Endodermal cell (in vitro differentiated cells): ENCODE data around the gene TCEA3. TPM values are rescaled to one million over a fixed set of nuclear protein-coding genes. Genes with fewer than 3 reads are reported as not detected.

Experiments used
- DNase-seq: peaks from one replicate; pipeline ENCODE4 v3.0.0-alpha.2; 2017
- H3K27ac ChIP-seq: 2 replicates; pipeline ENCODE4 v1.5.1; 2013; ENCODE audit warnings: mild to moderate bottlenecking, low read depth, low read length, moderate library complexity
- H3K27me3 ChIP-seq: 2 replicates; pipeline ENCODE4 v1.6.1; 2013; ENCODE audit warnings: mild to moderate bottlenecking, low read length, moderate library complexity; ENCODE audit not compliant: insufficient read depth, control insufficient read depth, poor library complexity, severe bottlenecking
- H3K36me3 ChIP-seq: 2 replicates; pipeline ENCODE4 v1.7.0; 2013; ENCODE audit warnings: mild to moderate bottlenecking, low read length, moderate library complexity; ENCODE audit not compliant: control insufficient read depth, insufficient read depth
- H3K4me1 ChIP-seq: one replicate; pipeline ENCODE4 v1.7.0; 2013; ENCODE audit warnings: low read length; ENCODE audit not compliant: control insufficient read depth, insufficient read depth
- H3K4me3 ChIP-seq: 2 replicates; pipeline ENCODE4 v1.5.1; 2013; ENCODE audit warnings: mild to moderate bottlenecking, low read length, moderate library complexity
- H3K9ac ChIP-seq: 2 replicates; pipeline ENCODE4 v1.6.1; 2013; ENCODE audit warnings: mild to moderate bottlenecking, low read length, moderate library complexity; ENCODE audit not compliant: poor library complexity, severe bottlenecking; ENCODE audit errors: extremely low read depth
- H3K9me3 ChIP-seq: 2 replicates; pipeline ENCODE4 v1.6.1; 2013; ENCODE audit warnings: mild to moderate bottlenecking, low read length, moderate library complexity; ENCODE audit not compliant: control insufficient read depth
- H3K27ac Mint-ChIP-seq: 2 replicates; pipeline ENCODE4 v1.8.0; 2020; ENCODE audit warnings: mixed read lengths
- H3K27me3 Mint-ChIP-seq: 2 replicates; pipeline ENCODE4 v1.8.0; 2021; ENCODE audit warnings: mild to moderate bottlenecking, mixed read lengths; ENCODE audit not compliant: insufficient read depth
- H3K36me3 Mint-ChIP-seq: 2 replicates; pipeline ENCODE4 v1.8.0; 2020; ENCODE audit warnings: low read depth, mixed read lengths
- H3K4me1 Mint-ChIP-seq: 2 replicates; pipeline ENCODE4 v1.8.0; 2020; ENCODE audit warnings: mixed read lengths
- H3K4me3 Mint-ChIP-seq: 2 replicates; pipeline ENCODE4 v1.8.0; 2020; ENCODE audit warnings: mild to moderate bottlenecking, moderate library complexity, mixed read lengths
- H3K9me3 Mint-ChIP-seq: 2 replicates; pipeline ENCODE4 v1.8.0; 2020; ENCODE audit warnings: mild to moderate bottlenecking, mixed read lengths
- WGBS, 2 experiments: methylation state at CpG; one replicate each; pipeline versions ENCODE4 v1.1.5 to v1.1.7; 2013; ENCODE audit warnings: missing lambda C conversion rate in 2 of 2, mixed read lengths in 1 of 2; ENCODE audit not compliant: insufficient coverage in 1 of 2, insufficient read length in 1 of 2; 5-methylcytosine and 5-hydroxymethylcytosine counted together
- total RNA-seq, 2 donors: library from RNA; stranded (reverse); fragmentation: NEBNext Ultra II Directional in 1 of 2; extraction: Animal tissue kit (Norgen Biotek cat#: 25700) in 1 of 2; gene quantifications; 2 replicates in 1 of 2; 3 replicates in 1 of 2; pipeline ENCODE4 v1.2.1, GENCODE V29; 2021
- TF ChIP-seq, protein P1 (sequence below): fragments of 200-600 bp; sonication (generic); conservative IDR thresholded peaks from 2 replicates; pipeline ENCODE4 v1.5.0; 2021; ENCODE audit warnings: antibody characterized with exemption, mild to moderate bottlenecking

TCEA3 gene
- total RNA-seq, 2 donors from 2014 or later: 4.0 to 4.7 TPM

GRCh38 chr1:23368562-23369334, 55.8 kb downstream of the TCEA3 start:
- Mint-ChIP-seq H3K27ac (peak overlapping the region; percentile 99), H3K4me3 (peak overlapping the region; percentile 89), H3K27me3 (peaks cover 67% of the 10 kb centered on the region), H3K4me1 (peaks cover 46% of the 10 kb centered on the region), H3K9me3 (peaks cover 39% of the 10 kb centered on the region), H3K36me3 (peaks cover 42% of the 10 kb centered on the region)
- WGBS, 2 experiments: 0% methylated on average over 28 to 61 of the region's 61 CpGs
- Histone ChIP-seq H3K4me1 (peaks cover 24% of the 10 kb centered on the region), H3K27ac (peak overlapping the region; percentile 99), H3K9ac (peak overlapping the region; percentile 94), H3K9me3 (peaks cover 32% of the 10 kb centered on the region), H3K4me3 (peak overlapping the region; percentile 95), H3K27me3 (no peaks in the 10 kb centered on the region), H3K36me3 (peaks cover 36% of the 10 kb centered on the region)
- peak; percentile 96 for DNase-seq
- TF ChIP-seq, protein P1, sequence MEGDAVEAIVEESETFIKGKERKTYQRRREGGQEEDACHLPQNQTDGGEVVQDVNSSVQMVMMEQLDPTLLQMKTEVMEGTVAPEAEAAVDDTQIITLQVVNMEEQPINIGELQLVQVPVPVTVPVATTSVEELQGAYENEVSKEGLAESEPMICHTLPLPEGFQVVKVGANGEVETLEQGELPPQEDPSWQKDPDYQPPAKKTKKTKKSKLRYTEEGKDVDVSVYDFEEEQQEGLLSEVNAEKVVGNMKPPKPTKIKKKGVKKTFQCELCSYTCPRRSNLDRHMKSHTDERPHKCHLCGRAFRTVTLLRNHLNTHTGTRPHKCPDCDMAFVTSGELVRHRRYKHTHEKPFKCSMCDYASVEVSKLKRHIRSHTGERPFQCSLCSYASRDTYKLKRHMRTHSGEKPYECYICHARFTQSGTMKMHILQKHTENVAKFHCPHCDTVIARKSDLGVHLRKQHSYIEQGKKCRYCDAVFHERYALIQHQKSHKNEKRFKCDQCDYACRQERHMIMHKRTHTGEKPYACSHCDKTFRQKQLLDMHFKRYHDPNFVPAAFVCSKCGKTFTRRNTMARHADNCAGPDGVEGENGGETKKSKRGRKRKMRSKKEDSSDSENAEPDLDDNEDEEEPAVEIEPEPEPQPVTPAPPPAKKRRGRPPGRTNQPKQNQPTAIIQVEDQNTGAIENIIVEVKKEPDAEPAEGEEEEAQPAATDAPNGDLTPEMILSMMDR: peak; percentile 64

GRCh38 chr1:23367791-23368561, 56.6 kb downstream of the TCEA3 start:
- Histone ChIP-seq H3K27ac (peak overlapping the region; percentile 99), H3K4me1 (peaks cover 19% of the 10 kb centered on the region), H3K4me3 (peak overlapping the region; percentile 95), H3K9me3 (peaks cover 40% of the 10 kb centered on the region), H3K36me3 (peaks cover 44% of the 10 kb centered on the region), H3K27me3 (no peaks in the 10 kb centered on the region), H3K9ac (peak overlapping the region; percentile 94)
- Mint-ChIP-seq H3K4me1 (peaks cover 38% of the 10 kb centered on the region), H3K27me3 (peaks cover 68% of the 10 kb centered on the region), H3K9me3 (peaks cover 47% of the 10 kb centered on the region), H3K27ac (peak overlapping the region; percentile 99), H3K36me3 (peaks cover 50% of the 10 kb centered on the region), H3K4me3 (peak overlapping the region; percentile 89)
- WGBS, 2 experiments: 5 to 13% methylated on average over 16 to 41 of the region's 41 CpGs
- TF ChIP-seq, protein P1: no peak
- peak; percentile 100 for DNase-seq

DNA sequence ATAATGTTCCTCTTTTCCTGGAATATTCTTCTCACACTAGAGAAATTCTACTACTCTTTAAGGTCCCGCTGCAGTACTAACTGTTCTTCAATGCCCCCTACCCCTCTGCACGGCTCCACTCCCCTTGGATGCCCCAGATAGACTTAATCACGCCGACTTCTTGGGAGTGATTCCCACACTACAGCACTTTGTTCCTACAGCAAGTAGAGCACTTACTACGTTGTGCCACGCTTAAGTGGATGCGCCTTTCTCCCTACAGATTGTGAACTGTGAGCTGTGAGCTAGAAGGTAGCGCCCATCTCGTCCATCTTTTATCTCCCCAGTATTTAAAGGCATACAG, 57.1 kb downstream of the TCEA3 start:
- peaks cover 34% of the 10 kb centered on the region for H3K4me1 Mint-ChIP-seq

More for the DNA sequence above, 57.1 kb downstream of the TCEA3 start:
- Histone ChIP-seq H3K9ac (peak overlapping the region; percentile 32), H3K4me1 (peaks cover 16% of the 10 kb centered on the region), H3K9me3 (peaks cover 46% of the 10 kb centered on the region), H3K4me3 (peak overlapping the region; percentile 95), H3K27me3 (no peaks in the 10 kb centered on the region), H3K27ac (no peak overlapping the region), H3K36me3 (peaks cover 45% of the 10 kb centered on the region)
- Mint-ChIP-seq H3K9me3 (peaks cover 52% of the 10 kb centered on the region), H3K36me3 (peaks cover 55% of the 10 kb centered on the region), H3K27me3 (peaks cover 70% of the 10 kb centered on the region), H3K27ac (peak overlapping the region; percentile 99), H3K4me3 (peak overlapping the region; percentile 89)
- WGBS, 2 experiments: 74 to 75% methylated on average over 4 to 9 of the region's 9 CpGs
- no peak for DNase-seq
- TF ChIP-seq, protein P1: no peak
